ENCODE measurements around the gene GHRHR.

- no peak for TF ChIP-seq CTCF (IDR thresholded peaks at IDR 0.05)
- TF ChIP-seq POLR2AphosphoS5 (IDR thresholded peaks at IDR 0.05) = no peak
Observed at GRCh38 chr7:30990673-30991170, 27.0 kb downstream of the GHRHR start.
